DMS114 treated with DMSO at 0.1 percent for 48 hours (cell line): Measurements from ENCODE around the gene CDC42SE2.
A peak's percentile ranks its signal among the peaks of the same experiment; 100 is the strongest.
"Not testable (repeated sequence)": the region's sequence is repeated elsewhere in the genome, so short reads cannot be mapped to it uniquely, and the experiment has no call there.

Source experiments
- DNase-seq: peaks from one replicate; lab custom pipeline; 2025; ENCODE audit not compliant: unreplicated experiment; lab: John Stamatoyannopoulos, UW

The CDC42SE2 gene

GRCh38 chr5:131363811-131364506, 100.1 kb downstream of the CDC42SE2 start:
- DNase-seq = no peak

- no peak for DNase-seq
Measured at GRCh38 chr5:131364507-131365050, 100.7 kb downstream of the CDC42SE2 start.

GRCh38 chr5:131366428-131366827, 102.6 kb downstream of the CDC42SE2 start:
- no peak for DNase-seq

GRCh38 chr5:131367219-131367860, 103.5 kb downstream of the CDC42SE2 start:
- DNase-seq = no peak

GRCh38 chr5:131368866-131369265, 105.0 kb downstream of the CDC42SE2 start:
- no peak for DNase-seq

GRCh38 chr5:131369558-131369957, 105.7 kb downstream of the CDC42SE2 start:
- DNase-seq = no peak

- DNase-seq = no peak
Measured at GRCh38 chr5:131371835-131372234, 108.0 kb downstream of the CDC42SE2 start.

- DNase-seq = no peak
Measured at GRCh38 chr5:131373265-131373664, 109.4 kb downstream of the CDC42SE2 start.

- DNase-seq = no peak
Measured at GRCh38 chr5:131375351-131375750, 111.5 kb downstream of the CDC42SE2 start.

- DNase-seq = no peak
Measured at GRCh38 chr5:131377346-131377745, 113.5 kb downstream of the CDC42SE2 start.

GRCh38 chr5:131377785-131378325, 114.0 kb downstream of the CDC42SE2 start:
- no peak for DNase-seq

- DNase-seq = no peak
Measured at GRCh38 chr5:131378721-131379541, 115.1 kb downstream of the CDC42SE2 start.

- no peak for DNase-seq
Measured at GRCh38 chr5:131379723-131380122, 115.9 kb downstream of the CDC42SE2 start.

GRCh38 chr5:131380238-131380637, 116.4 kb downstream of the CDC42SE2 start:
- DNase-seq = not testable (repeated sequence)

- DNase-seq = no peak
Measured at GRCh38 chr5:131381021-131381420, 117.2 kb downstream of the CDC42SE2 start.

- DNase-seq = no peak
Measured at GRCh38 chr5:131381777-131382176, 117.9 kb downstream of the CDC42SE2 start.

- DNase-seq = peak; percentile 43
Measured at GRCh38 chr5:131382407-131383395, 118.8 kb downstream of the CDC42SE2 start.

GRCh38 chr5:131384173-131384572, 120.3 kb downstream of the CDC42SE2 start:
- no peak for DNase-seq

GRCh38 chr5:131384616-131385214, 120.9 kb downstream of the CDC42SE2 start:
- no peak for DNase-seq

- no peak for DNase-seq
Measured at GRCh38 chr5:131386124-131386523, 122.3 kb downstream of the CDC42SE2 start.
